GM18909 (cell line): ENCODE measurements around the gene SLC13A4.
"Not testable (repeated sequence)": the region's sequence is repeated elsewhere in the genome, so short reads cannot be mapped to it uniquely, and the experiment has no call there.

Source experiments
- ATAC-seq: cut with Tn5 transposase; IDR thresholded peaks from one replicate; pipeline ENCODE4 v1.9.1; 2021; ENCODE audit warnings: mild to moderate bottlenecking; ENCODE audit not compliant: unreplicated experiment, poor library complexity

The SLC13A4 gene, protein sequence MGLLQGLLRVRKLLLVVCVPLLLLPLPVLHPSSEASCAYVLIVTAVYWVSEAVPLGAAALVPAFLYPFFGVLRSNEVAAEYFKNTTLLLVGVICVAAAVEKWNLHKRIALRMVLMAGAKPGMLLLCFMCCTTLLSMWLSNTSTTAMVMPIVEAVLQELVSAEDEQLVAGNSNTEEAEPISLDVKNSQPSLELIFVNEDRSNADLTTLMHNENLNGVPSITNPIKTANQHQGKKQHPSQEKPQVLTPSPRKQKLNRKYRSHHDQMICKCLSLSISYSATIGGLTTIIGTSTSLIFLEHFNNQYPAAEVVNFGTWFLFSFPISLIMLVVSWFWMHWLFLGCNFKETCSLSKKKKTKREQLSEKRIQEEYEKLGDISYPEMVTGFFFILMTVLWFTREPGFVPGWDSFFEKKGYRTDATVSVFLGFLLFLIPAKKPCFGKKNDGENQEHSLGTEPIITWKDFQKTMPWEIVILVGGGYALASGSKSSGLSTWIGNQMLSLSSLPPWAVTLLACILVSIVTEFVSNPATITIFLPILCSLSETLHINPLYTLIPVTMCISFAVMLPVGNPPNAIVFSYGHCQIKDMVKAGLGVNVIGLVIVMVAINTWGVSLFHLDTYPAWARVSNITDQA

DNA sequence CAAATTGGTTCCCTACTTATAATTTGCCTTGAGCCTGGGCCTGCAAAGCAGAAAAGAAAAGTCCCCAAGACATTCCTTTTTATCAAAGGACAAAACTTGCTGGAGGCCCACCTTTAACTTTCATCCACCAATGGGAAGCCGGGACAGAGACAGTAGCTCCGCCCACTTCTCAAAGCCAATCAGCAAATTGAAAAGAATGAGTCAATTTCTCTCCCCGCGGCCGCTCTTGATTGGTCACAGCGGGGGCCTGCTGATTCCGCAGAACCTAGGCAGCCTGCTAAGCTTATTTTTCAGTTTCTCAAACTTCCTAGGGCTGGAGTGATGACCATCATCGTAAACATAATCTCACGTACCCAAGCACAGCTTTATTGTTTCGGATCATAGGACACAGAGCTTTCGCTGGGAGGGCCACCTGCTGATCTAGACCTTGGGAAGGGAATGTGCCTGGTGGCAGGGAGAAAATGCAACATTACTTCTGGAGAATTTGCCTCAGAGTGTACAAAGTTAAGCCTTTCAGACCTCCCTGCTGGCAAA, at the start of gene SLC13A4:
Gene SLC13A4 (minus strand): TSS at position 51 of the 534 bp plus-strand sequence. CDS start 690 bp downstream, outside the sequence.
- ATAC-seq: no peak

DNA sequence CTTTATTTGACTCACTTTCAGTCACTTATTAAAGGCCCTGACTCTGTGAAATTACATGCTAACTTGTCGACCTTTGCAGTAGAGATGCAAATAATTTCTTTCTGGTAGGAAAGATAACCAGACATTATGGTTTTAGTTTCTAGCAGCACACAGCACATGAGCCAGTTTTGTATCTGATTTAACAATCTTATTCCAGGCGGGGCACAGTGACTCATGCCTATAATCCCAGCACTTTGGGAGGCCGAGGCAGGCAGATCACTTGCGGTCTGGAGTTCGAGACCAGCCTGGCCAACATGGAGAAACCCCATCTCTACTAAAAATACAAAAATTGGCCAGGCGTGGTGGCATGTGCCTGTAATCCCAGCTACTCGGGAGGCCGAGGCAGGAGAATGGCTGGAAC, 47.9 kb upstream of the SLC13A4 start:
- ATAC-seq: not testable (repeated sequence)

DNA sequence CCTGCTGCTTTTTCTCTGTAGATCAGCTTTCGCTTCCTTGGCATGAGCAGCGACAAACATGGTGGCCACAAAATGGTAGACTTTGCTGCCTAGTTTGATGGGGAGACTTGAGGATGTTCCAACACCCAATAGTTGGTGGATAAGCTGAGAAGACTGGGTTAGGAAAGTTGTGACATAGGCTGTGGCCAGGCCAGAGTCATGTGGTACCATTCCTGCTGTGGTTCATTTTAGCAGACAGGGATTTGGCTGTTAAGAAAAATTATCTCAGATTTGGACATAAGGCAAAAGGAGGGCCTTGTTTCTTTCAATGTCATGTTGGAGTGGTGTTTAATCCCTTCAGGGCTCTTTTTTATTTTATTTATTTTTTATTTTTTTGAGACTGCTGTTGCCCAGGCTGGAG, 47.2 kb upstream of the SLC13A4 start:
- no peak for ATAC-seq

DNA sequence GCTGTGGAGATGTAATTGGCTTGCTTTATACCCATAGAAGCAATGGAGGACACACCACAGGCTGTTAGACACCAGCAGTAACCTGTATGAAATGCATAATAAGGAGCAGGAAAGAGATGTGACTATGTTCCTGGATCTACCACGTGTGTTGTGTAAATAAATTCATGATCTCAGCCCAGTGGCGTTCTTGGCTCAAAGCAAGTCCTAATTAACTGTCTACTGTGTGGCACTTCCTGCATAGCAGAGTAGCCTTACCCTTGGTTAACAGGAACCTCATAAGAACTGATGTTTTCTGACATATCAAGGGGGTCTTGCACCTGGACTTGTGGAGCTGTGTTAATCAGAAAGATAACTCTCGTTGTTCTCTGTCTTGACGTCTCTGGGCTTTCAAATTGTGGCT, 46.3 kb upstream of the SLC13A4 start:
- no peak for ATAC-seq

DNA sequence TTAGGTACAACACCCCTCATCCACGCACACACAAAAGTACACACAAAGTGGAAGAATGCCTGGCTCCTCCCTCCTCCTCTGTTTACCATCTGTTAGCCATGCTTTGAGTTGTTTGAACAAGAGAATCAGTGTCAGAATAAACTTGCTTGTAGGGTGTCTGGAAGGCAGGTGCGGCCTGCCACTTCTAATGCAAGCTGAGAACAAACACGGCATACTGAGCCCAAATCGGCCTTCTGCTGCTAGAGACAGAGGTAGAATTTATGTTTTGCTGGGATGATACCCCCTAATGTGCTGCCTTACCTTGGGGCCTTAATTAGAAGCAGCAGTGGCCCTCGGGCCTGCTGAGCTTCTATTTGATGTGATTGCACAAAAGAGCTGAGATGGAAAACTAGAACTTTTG, 45.5 kb upstream of the SLC13A4 start:
- no peak for ATAC-seq

DNA sequence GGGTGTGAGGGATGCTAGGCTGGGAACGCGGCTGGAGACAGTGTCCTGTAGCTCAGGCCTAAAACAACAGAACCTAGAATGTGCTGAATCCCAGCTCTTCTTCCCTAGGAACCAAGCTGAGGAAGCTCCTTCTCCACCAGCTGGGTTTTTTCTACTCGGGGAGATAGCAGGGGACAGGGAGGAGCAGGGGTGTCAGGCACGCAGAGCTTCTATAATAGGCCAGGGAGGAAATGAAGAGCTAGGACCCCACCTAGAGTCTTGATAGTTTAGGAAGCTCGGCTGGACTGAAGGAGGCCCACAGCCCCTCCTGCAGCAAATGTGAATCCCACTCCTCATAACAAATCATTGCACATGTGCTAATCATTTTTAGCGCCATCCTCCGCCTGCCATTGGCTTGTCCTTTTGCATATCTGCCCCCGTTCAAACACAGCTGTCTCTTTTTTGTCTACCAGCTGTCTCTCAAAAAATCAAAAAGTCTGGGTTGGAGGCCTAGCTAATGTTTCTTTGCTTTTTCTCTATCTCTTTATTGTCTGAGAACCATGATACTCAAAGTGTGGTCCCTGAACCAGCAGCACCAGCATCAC, 44.7 kb upstream of the SLC13A4 start:
- no peak for ATAC-seq

DNA sequence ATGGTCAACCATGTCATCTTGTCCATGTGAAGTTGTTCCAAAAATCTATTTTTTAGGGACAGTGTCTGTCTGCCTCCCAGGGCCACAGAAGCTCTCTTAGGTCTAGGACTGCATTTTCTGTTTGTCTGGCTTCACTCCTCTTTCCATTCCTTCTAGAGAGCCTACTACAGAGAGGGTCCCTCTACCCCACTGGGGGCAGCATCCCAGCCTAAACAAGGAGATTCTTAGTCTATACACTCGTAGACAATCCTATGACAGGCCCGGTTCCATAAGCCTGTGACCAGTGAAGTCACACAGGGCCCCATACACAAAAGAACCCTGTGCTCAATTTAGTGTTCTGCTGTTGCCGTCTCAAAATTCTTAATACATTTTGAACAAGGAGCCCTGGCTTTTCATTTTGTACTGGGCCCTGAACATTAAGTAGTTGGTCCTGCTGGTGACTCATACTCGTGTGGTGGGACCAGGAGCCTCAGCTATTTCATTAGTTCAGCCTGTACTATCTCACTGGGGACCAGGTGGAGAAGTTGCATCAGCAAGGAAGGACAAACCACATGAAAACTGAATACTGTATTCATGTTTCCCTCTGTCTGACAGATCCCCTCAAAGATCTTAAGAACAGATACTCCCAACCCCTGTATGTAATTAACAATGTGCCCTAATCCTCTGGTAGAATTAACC, 44.1 kb upstream of the SLC13A4 start:
- ATAC-seq: no peak

DNA sequence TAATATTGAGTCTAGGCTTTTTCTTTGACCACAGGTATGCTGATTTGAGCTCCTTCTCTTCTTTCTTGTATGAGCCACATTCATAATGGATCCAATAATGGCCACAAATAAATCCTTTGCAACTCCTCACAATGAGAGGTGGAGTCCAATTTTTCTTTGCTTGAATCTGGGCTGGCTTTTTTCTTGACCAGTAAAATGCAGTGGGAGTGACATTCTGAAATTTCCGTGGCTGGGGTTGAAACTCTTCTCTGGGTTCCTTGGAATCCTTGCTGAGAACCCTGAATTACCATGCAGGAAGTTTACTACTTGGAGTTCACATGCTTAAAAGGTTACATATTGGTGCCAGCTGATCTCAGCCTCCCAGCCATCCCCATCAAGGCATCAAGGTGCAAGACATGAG, 43.1 kb upstream of the SLC13A4 start:
- no peak for ATAC-seq

DNA sequence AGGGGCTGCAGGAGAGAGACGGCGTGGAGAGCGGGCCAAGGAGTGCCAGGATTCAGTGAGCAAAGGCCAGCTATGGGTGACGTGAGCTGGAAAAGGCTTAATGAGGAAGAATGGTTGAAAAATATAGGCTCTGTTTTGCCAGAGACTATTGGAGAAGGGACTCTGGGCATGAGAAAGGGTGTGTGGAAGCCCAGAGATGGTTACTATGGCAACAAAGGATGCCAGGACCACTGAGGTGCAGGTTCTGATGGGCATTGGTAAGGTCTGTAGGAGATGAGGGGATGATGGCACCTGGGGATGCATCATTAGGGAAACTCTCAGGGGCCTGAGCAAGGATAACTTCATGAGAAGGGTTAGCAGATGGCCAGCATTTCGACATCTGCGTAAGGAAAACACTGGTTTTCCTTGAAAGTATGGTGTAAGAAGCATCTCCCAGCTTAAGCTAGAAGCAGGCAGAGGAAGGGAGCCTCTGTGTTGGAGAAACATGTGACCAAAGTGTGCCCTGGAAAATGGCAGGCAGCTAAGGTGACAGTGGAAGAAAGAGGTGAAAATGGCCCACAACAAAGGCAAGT, 42.2 kb upstream of the SLC13A4 start:
- ATAC-seq: no peak

DNA sequence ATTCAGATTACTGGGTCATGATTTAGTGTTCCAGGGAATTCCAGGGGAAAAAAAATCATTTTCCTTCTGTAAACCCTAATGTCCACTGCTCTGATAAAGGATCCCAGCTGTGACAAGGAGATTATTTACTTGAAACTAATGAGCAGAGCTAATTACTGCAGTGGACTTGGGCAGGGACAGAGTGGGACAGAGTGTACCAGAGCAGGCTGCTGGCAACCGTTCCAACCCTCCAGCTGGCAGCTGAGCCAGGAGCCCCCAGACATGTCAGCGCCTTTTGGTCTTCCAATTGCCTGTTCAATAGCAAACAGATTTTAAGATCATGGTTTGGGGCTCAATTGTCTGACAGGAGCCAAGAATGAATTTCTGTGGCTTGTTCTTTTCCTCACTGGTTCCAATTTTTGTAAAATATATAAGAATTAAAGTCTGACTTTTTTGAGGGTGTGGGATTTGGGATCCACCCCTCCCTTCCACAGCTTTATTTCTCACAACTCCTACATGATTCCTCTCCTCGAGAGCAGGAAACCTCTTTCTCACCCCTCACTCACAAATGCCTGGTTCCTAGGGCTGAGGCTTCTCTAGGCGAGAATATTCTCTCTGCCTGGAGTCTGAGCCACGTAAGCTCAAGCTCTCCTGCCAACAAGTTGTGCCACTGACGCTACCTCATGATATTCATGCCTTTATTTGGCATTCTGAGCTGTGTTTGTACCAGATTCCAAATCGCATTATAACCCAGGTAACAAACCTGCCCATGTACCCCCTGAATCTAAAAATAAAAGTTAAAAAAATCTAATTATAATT, 41.2 kb upstream of the SLC13A4 start:
- no peak for ATAC-seq

DNA sequence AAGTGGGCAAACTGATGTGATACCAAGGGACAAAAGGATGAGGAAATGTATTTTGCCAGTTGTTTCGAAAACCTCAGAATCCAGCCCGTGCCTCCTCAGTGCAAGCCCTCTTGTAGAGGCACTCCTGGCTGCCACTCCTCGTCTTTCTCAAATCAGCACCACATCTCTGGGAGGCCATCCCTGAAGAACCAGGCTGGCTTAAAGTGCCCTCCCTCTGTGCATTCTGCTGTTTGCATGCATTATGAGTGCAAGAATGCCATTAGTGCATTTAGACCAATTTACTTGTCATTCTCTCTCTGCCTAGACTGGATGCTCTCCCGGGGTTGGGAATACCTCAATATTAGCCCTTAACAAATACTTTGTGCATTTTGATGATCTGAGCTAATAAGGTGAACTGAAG, 40.5 kb upstream of the SLC13A4 start:
- no peak for ATAC-seq

DNA sequence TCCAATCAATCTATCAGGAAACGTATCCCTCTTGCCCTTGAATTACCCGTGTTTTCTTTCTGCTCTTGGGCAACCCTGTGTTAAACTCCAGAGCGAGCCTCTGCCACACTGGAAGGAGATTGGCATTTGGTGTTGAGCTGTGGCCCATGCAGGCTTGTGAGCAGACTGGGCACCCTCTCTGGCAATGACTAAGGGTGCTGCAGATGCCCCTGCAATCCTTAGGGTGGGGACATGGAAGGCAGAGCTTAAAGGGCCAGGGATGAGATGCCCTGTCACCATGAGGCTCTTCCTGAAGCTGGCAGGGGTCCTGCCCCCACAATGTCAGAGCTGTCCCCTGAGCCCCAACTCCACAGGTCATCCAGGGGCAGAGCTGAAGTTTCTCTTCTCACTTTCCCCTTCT, 40.1 kb upstream of the SLC13A4 start:
- ATAC-seq: no peak

DNA sequence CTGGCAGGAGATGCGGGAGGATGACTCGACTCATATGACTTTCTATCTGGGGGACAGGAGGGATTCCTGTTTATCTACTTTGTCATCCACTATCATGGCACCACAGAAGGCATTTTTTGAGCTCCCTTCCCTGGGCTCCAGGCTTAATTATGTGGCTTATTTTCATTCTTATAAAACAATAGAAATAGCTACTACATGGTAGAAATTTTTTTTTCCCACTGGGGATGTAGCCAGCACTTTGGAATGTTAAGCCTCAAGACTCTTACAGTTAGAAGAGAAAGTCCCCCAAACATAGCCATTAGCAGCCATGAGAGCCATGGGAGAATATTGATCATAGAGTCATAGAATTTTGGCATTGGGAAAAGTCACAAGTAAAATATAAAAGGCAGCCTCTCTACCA, 35.3 kb upstream of the SLC13A4 start:
- no peak for ATAC-seq

DNA sequence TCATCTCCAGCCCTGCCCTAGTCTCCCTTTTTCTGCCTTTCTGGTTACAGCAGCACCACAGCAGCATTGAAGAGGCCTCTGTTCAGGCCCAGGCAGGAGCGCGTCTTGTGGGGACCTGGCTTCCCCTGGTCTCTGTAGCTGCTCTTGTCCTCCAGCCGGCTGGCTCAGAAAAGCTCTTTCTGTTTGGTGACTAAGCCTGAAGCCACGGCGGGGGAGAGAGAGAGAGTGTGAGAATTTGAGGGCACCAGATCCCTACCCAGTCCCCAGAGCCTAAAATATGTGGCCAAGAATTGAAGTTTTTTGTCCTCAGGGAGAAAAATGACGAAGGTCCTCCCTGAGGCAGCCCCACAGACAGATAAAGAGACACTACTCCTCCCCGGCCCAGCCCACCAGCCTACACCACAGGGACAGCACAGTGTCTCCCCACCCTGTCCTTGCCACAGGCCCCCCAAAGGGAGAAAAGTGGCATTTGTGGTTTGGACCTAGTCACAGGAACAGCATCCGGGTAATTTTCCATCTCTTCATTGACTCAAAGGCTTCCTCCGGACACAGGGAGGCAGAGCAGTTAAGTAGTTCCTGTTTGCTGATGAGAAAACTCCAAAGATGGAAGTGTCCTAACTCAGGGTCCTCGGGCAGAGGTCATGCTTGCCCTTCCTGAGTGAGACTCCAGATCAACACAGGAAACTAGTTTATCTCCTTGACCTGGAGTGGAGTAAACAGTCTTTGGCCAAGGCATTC, 33.9 kb upstream of the SLC13A4 start:
- ATAC-seq: no peak

DNA sequence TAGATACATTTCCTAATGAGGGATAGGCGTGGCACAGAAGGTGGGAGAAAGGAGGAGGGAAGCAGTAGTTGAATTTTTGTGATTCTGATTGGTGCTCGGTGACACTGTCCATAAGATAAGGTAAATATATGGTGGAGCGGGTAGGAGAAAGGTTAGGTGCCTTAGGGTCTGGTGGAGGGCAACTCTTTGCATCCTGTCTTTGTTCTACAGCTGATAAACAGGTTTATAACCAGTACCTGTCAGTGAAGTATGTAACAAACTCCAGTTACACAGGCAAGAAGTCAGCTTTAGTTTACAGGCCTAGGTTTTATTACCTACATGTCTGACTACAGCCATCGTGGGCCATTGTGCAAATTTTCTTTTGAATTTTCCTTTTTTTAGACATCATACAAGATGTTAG, 31.5 kb upstream of the SLC13A4 start:
- no peak for ATAC-seq

DNA sequence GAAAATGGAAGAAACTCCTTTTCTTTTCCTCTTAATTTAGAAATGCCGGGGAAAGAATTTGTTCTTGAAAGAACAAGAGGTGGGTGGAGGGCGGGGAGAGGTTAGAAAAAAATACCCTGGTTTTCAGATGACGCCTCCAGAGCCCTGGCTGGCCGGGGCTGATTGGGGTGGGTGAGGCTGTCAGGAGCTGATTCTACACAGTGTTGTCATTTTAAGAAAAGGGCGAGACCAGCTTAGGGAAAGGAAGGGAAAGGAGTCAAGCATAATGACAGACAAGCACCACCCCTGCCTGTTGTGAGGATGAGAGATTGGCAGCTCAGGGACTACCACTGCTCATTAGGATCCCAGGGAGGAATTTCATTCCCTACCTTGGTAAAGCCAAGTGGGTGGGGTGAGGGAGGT, 30.5 kb upstream of the SLC13A4 start:
- no peak for ATAC-seq

DNA sequence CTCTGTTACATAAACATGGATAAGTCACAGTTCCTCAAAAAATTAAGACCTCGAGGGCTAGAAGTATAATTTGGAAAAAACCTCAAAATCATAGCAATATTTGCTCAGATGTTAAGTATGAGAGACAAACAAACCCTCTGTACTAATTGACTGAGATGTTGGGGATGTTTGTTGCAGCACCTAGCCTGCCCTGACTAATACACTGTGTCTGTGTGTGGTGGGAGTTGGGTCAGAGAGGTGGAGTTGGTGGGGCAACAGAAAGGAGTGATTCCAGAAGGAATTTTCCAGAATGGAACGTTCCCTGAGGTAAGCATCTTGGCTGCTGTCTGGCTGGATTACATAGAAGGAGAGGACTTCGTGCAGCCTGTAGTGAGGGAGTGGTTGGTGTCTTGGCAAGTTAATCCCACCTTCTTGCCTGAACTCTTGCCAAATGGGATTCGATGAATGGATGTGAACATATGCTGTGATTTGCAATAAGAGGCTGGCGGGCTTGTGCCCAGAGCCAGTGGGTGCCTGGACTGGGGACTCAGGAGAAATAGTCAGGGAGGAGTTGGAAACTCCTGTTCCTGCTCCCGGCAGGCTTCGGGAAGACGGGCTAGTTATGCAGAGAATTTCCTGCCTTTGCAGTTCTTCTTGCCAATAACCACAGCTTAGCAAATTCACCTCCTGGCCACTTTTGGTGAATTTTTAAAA, 29.9 kb upstream of the SLC13A4 start:
- ATAC-seq: no peak

DNA sequence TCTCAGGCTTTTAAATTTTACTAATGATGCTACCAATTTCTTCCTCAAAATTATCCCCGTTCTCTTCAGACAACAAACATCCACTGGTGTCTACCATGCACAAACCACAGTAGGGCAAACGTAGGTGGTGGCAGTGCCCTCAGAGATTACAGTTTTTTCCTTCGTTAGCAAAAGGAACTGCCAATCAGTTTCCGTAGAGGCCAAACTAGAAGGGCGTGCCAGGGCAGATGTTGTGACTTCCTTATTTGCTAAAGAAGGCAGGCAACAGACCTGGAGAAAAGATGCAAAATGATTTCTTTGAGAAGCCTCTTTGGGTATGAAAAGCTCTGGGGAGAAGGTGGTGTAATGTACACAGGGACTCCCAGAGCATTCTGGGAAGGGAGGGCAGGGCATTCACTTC, 28.2 kb upstream of the SLC13A4 start:
- ATAC-seq: no peak
